ENCODE results near the gene MS4A5. TPM values are rescaled to one million over a fixed set of nuclear protein-coding genes. Genes with fewer than 3 reads are reported as not detected.

Gene MS4A5
- total and polyA plus RNA-seq, 10 of the 15 experiments (the other 5 are each of a cell fraction or from before 2014, with no cell fraction given): not detected

GRCh38 chr11:60422609-60423008 lies 6.8 kb upstream of the MS4A5 start (continued):
- TF ChIP-seq, protein P1, sequence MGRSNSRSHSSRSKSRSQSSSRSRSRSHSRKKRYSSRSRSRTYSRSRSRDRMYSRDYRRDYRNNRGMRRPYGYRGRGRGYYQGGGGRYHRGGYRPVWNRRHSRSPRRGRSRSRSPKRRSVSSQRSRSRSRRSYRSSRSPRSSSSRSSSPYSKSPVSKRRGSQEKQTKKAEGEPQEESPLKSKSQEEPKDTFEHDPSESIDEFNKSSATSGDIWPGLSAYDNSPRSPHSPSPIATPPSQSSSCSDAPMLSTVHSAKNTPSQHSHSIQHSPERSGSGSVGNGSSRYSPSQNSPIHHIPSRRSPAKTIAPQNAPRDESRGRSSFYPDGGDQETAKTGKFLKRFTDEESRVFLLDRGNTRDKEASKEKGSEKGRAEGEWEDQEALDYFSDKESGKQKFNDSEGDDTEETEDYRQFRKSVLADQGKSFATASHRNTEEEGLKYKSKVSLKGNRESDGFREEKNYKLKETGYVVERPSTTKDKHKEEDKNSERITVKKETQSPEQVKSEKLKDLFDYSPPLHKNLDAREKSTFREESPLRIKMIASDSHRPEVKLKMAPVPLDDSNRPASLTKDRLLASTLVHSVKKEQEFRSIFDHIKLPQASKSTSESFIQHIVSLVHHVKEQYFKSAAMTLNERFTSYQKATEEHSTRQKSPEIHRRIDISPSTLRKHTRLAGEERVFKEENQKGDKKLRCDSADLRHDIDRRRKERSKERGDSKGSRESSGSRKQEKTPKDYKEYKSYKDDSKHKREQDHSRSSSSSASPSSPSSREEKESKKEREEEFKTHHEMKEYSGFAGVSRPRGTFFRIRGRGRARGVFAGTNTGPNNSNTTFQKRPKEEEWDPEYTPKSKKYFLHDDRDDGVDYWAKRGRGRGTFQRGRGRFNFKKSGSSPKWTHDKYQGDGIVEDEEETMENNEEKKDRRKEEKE (IDR thresholded peaks at IDR 0.05): no peak

- Histone ChIP-seq H3K4me2 (ENCODE audit: control insufficient read depth, insufficient read depth) (no peak overlapping the region), H3K27ac (ENCODE audit: control insufficient read depth, insufficient read depth) (no peak overlapping the region), H3K4me1 (ENCODE audit: control insufficient read depth, insufficient read depth, low read length) (no peaks in the 10 kb centered on the region), H3K9ac (ENCODE audit: control insufficient read depth, insufficient read depth, low read length) (no peak overlapping the region), H4K20me1 (ENCODE audit: control insufficient read depth, insufficient read depth) (no peaks in the 10 kb centered on the region), H3K9me3 (replicated peaks; ENCODE audit: control insufficient read depth, insufficient read depth, low read length) (no peaks in the 10 kb centered on the region), H3K36me3 (ENCODE audit: control insufficient read depth in 2 of 2, insufficient read depth in 2 of 2, low read length in 1 of 2) (no peaks in the 10 kb centered on the region), H3K4me3 (no peak overlapping the region), H2AFZ (ENCODE audit: control insufficient read depth, low read depth, low read length) (no peak overlapping the region), H3K79me2 (ENCODE audit: control insufficient read depth, insufficient read depth, low read length) (no peaks in the 10 kb centered on the region), H3K27me3 (replicated peaks in 1 of 2; ENCODE audit: control insufficient read depth in 2 of 2, insufficient read depth in 2 of 2, low read length in 1 of 2) (no peaks in the 10 kb centered on the region)
- intact Hi-C loops (cut with micrococcal nuclease; ENCODE audit: unreplicated experiment) (no loop called here), in situ Hi-C loops (cut with MboI) (no loop called here)
- ATAC-seq (no peak), FAIRE-seq (no peak), DNase-seq (ENCODE audit: low read depth, low spot score) (no peak)
- SMC1A ChIA-PET (ENCODE audit: uncharacterized antibody, unreplicated experiment): no interaction called here
- CTCF ChIA-PET: no interaction called here
- POLR2A ChIA-PET: no interaction called here
- TF ChIP-seq MTA3 (IDR thresholded peaks at IDR 0.05; ENCODE audit: borderline replicate concordance, low read length): no peak
- RAD21 ChIA-PET (ENCODE audit: unreplicated experiment): no interaction called here
- no TSS peak for BruUV-seq (replicated peaks)
- 50% methylated on average over 2 of the region's 2 CpGs for WGBS (ENCODE audit: insufficient coverage, insufficient replicate concordance, low lambda C conversion rate, missing lambda C conversion rate)
These were observed 855 bp upstream of the MS4A5 start for GRCh38 chr11:60428517-60428916.

- Histone ChIP-seq H3K4me2 (ENCODE audit: control insufficient read depth, insufficient read depth) (no peak overlapping the region), H3K36me3 (ENCODE audit: control insufficient read depth in 2 of 2, insufficient read depth in 2 of 2, low read length in 1 of 2) (no peaks in the 10 kb centered on the region), H3K27ac (ENCODE audit: control insufficient read depth, insufficient read depth) (no peak overlapping the region), H3K4me3 (no peak overlapping the region), H2AFZ (ENCODE audit: control insufficient read depth, low read depth, low read length) (no peak overlapping the region), H3K27me3 (replicated peaks in 1 of 2; ENCODE audit: control insufficient read depth in 2 of 2, insufficient read depth in 2 of 2, low read length in 1 of 2) (no peaks in the 10 kb centered on the region), H3K9me3 (replicated peaks; ENCODE audit: control insufficient read depth, insufficient read depth, low read length) (no peaks in the 10 kb centered on the region), H3K9ac (ENCODE audit: control insufficient read depth, insufficient read depth, low read length) (no peak overlapping the region), H3K79me2 (ENCODE audit: control insufficient read depth, insufficient read depth, low read length) (no peaks in the 10 kb centered on the region), H4K20me1 (ENCODE audit: control insufficient read depth, insufficient read depth) (no peaks in the 10 kb centered on the region), H3K4me1 (ENCODE audit: control insufficient read depth, insufficient read depth, low read length) (no peaks in the 10 kb centered on the region)
- POLR2A ChIA-PET: no interaction called here
- SMC1A ChIA-PET (ENCODE audit: uncharacterized antibody, unreplicated experiment): interaction anchor here (0.9 to 2.3 kb wide), 6 partner anchors 11 to 68 kb away, joined by 3 to 6 read pairs (median 4); no protein-coding TSS in a partner anchor
- ATAC-seq: no peak
- WGBS (ENCODE audit: insufficient coverage, insufficient replicate concordance, low lambda C conversion rate, missing lambda C conversion rate): 94% methylated on average over 2 of the region's 2 CpGs
- CTCF ChIA-PET: interaction anchor here (0.8 to 1.8 kb wide), 4 partner anchors 8 to 68 kb away, joined by 3 to 5 read pairs (median 4); no protein-coding TSS in a partner anchor
- RAD21 ChIA-PET (ENCODE audit: unreplicated experiment): interaction anchor here (1.1 kb wide), 1 partner anchor 28 kb away, joined by 3 read pairs; no protein-coding TSS in a partner anchor
- in situ Hi-C loops (cut with MboI) (no loop called here), intact Hi-C loops (cut with micrococcal nuclease; ENCODE audit: unreplicated experiment) (no loop called here)
- DNase-seq (ENCODE audit: low read depth, low spot score): no peak
- no peak for FAIRE-seq
- BruUV-seq (replicated peaks): no TSS peak
- TF ChIP-seq CHD4 (IDR thresholded peaks at IDR 0.05) (no peak), TBL1XR1 (IDR thresholded peaks at IDR 0.05; ENCODE audit: low read depth, low read length) (no peak), BMI1 (IDR thresholded peaks at IDR 0.05; ENCODE audit: borderline replicate concordance) (no peak), POLR2AphosphoS2 (IDR thresholded peaks at IDR 0.05; ENCODE audit: low read depth, low read length) (no peak), BCL11A (IDR thresholded peaks at IDR 0.05; ENCODE audit: low read depth, low read length) (no peak)
- TF ChIP-seq, protein P2, sequence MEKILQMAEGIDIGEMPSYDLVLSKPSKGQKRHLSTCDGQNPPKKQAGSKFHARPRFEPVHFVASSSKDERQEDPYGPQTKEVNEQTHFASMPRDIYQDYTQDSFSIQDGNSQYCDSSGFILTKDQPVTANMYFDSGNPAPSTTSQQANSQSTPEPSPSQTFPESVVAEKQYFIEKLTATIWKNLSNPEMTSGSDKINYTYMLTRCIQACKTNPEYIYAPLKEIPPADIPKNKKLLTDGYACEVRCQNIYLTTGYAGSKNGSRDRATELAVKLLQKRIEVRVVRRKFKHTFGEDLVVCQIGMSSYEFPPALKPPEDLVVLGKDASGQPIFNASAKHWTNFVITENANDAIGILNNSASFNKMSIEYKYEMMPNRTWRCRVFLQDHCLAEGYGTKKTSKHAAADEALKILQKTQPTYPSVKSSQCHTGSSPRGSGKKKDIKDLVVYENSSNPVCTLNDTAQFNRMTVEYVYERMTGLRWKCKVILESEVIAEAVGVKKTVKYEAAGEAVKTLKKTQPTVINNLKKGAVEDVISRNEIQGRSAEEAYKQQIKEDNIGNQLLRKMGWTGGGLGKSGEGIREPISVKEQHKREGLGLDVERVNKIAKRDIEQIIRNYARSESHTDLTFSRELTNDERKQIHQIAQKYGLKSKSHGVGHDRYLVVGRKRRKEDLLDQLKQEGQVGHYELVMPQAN (conservative IDR thresholded peaks at IDR 0.05): no peak
- TF ChIP-seq, protein P3, sequence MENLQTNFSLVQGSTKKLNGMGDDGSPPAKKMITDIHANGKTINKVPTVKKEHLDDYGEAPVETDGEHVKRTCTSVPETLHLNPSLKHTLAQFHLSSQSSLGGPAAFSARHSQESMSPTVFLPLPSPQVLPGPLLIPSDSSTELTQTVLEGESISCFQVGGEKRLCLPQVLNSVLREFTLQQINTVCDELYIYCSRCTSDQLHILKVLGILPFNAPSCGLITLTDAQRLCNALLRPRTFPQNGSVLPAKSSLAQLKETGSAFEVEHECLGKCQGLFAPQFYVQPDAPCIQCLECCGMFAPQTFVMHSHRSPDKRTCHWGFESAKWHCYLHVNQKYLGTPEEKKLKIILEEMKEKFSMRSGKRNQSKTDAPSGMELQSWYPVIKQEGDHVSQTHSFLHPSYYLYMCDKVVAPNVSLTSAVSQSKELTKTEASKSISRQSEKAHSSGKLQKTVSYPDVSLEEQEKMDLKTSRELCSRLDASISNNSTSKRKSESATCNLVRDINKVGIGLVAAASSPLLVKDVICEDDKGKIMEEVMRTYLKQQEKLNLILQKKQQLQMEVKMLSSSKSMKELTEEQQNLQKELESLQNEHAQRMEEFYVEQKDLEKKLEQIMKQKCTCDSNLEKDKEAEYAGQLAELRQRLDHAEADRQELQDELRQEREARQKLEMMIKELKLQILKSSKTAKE (IDR thresholded peaks at IDR 0.05; ENCODE audit: low read depth, poor library complexity, severe bottlenecking): no peak
These were observed 1.9 kb downstream of the MS4A5 start for GRCh38 chr11:60431251-60431650.

Data from GM12878 (cell line).